Activated CD4-positive, alpha-beta T cell treated with anti-CD3 and anti-CD28 coated beads, Interleukin-2, amount 10 ng/mL, durations not matched to agents 7 days and 5 days (primary cell): Measurements from ENCODE around the gene GPC6. TPM values are rescaled to one million over a fixed set of nuclear protein-coding genes. Genes with fewer than 3 reads are reported as not detected.

ENCODE experiments used
- CTCF ChIA-PET: fragments of 350-600 bp; sonication (Branson Sonifier 250); formaldehyde crosslinking; loops from one replicate; lab custom pipeline; 2021; ENCODE audit warnings: antibody characterized with exemption; lab: Charles Lee
- POLR2A ChIA-PET: fragments of 350-600 bp; sonication (Branson Sonifier 250); formaldehyde crosslinking; loops from one replicate; lab custom pipeline; 2021; ENCODE audit warnings: antibody characterized with exemption; lab: Charles Lee
- DNase-seq: peaks from one replicate; pipeline ENCODE4 v3.0.0-alpha.2; 2020
- H3K27ac Mint-ChIP-seq: one replicate; pipeline ENCODE4 v1.8.0; 2021; ENCODE audit warnings: mild to moderate bottlenecking, moderate library complexity, mixed read lengths
- H3K27me3 Mint-ChIP-seq: one replicate; pipeline ENCODE4 v1.8.0; 2021; ENCODE audit warnings: mixed read lengths
- H3K36me3 Mint-ChIP-seq: one replicate; pipeline ENCODE4 v1.8.0; 2021; ENCODE audit warnings: low read depth, mixed read lengths
- H3K4me1 Mint-ChIP-seq: one replicate; pipeline ENCODE4 v1.8.0; 2021; ENCODE audit warnings: mixed read lengths
- H3K4me3 Mint-ChIP-seq: one replicate; pipeline ENCODE4 v1.8.0; 2021; ENCODE audit warnings: mild to moderate bottlenecking, moderate library complexity, mixed read lengths
- H3K9me3 Mint-ChIP-seq: one replicate; pipeline ENCODE4 v1.8.0; 2021; ENCODE audit warnings: mixed read lengths
- total RNA-seq, 2 experiments: library from RNA; stranded (reverse); gene quantifications; one replicate each; pipeline ENCODE4 v1.2.3, GENCODE V29; 2021

The GPC6 gene
- total RNA-seq, 2 experiments from 2014 or later, result not detected

- ChIA-PET POLR2A (no interaction called here), CTCF (no interaction called here)
- Mint-ChIP-seq H3K27me3 (peaks cover 2% of the 10 kb centered on the region), H3K4me3 (no peak overlapping the region), H3K4me1 (no peaks in the 10 kb centered on the region), H3K9me3 (no peaks in the 10 kb centered on the region), H3K27ac (no peak overlapping the region), H3K36me3 (no peaks in the 10 kb centered on the region)
- no peak for DNase-seq
These were observed 1156.4 kb downstream of the GPC6 start for GRCh38 chr13:94382960-94383359.

GRCh38 chr13:94384231-94384905, 1157.8 kb downstream of the GPC6 start:
- no peaks in the 10 kb centered on the region for H3K4me1 Mint-ChIP-seq
- CTCF ChIA-PET, result no interaction called here
- DNase-seq, result no peak
- H3K4me3 Mint-ChIP-seq, result no peak overlapping the region
- POLR2A ChIA-PET, result no interaction called here
- H3K27me3 Mint-ChIP-seq, result peaks cover 2% of the 10 kb centered on the region
- no peaks in the 10 kb centered on the region for H3K36me3 Mint-ChIP-seq
- H3K9me3 Mint-ChIP-seq, result no peaks in the 10 kb centered on the region
- no peak overlapping the region for H3K27ac Mint-ChIP-seq

GRCh38 chr13:94387047-94387446, 1160.4 kb downstream of the GPC6 start:
- Mint-ChIP-seq H3K36me3 (no peaks in the 10 kb centered on the region), H3K27me3 (no peaks in the 10 kb centered on the region), H3K27ac (no peak overlapping the region), H3K4me3 (no peak overlapping the region), H3K4me1 (no peaks in the 10 kb centered on the region), H3K9me3 (no peaks in the 10 kb centered on the region)
- CTCF ChIA-PET, result no interaction called here
- DNase-seq, result no peak
- POLR2A ChIA-PET, result no interaction called here

- Mint-ChIP-seq H3K36me3 (no peaks in the 10 kb centered on the region), H3K4me1 (no peaks in the 10 kb centered on the region), H3K27me3 (no peaks in the 10 kb centered on the region), H3K27ac (no peak overlapping the region), H3K4me3 (no peak overlapping the region), H3K9me3 (no peaks in the 10 kb centered on the region)
- POLR2A ChIA-PET, result no interaction called here
- no peak for DNase-seq
- CTCF ChIA-PET, result no interaction called here
These were observed 1163.2 kb downstream of the GPC6 start for GRCh38 chr13:94389604-94390351.

GRCh38 chr13:94390881-94391280, 1164.3 kb downstream of the GPC6 start:
- H3K27me3 Mint-ChIP-seq, result no peaks in the 10 kb centered on the region
- ChIA-PET CTCF (no interaction called here), POLR2A (no interaction called here)
- DNase-seq, result no peak
- H3K36me3 Mint-ChIP-seq, result no peaks in the 10 kb centered on the region
- no peak overlapping the region for H3K27ac Mint-ChIP-seq
- H3K4me1 Mint-ChIP-seq, result no peaks in the 10 kb centered on the region
- no peak overlapping the region for H3K4me3 Mint-ChIP-seq
- no peaks in the 10 kb centered on the region for H3K9me3 Mint-ChIP-seq

- Mint-ChIP-seq H3K36me3 (no peaks in the 10 kb centered on the region), H3K9me3 (peaks cover 1% of the 10 kb centered on the region), H3K4me3 (no peak overlapping the region), H3K27me3 (peaks cover 6% of the 10 kb centered on the region), H3K4me1 (no peaks in the 10 kb centered on the region), H3K27ac (no peak overlapping the region)
- ChIA-PET CTCF (no interaction called here), POLR2A (no interaction called here)
- DNase-seq, result no peak
These were observed 1168.1 kb downstream of the GPC6 start for GRCh38 chr13:94394723-94395122.

- CTCF ChIA-PET, result interaction anchor here (1.7 kb wide), 1 partner anchor 11 kb away, joined by 5 read pairs; no protein-coding TSS in a partner anchor
- POLR2A ChIA-PET, result no interaction called here
These were observed 1169.3 kb downstream of the GPC6 start for GRCh38 chr13:94395860-94396259.

GRCh38 chr13:94399812-94400211, 1173.2 kb downstream of the GPC6 start:
- H3K9me3 Mint-ChIP-seq, result peaks cover 2% of the 10 kb centered on the region
- CTCF ChIA-PET, result no interaction called here
- H3K4me1 Mint-ChIP-seq, result no peaks in the 10 kb centered on the region

More at GRCh38 chr13:94395860-94396259, 1169.3 kb downstream of the GPC6 start:
- Mint-ChIP-seq H3K9me3 (peaks cover 2% of the 10 kb centered on the region), H3K27me3 (peaks cover 9% of the 10 kb centered on the region), H3K27ac (no peak overlapping the region), H3K4me3 (no peak overlapping the region), H3K4me1 (no peaks in the 10 kb centered on the region), H3K36me3 (no peaks in the 10 kb centered on the region)
- no peak for DNase-seq

GRCh38 chr13:94400874-94401273, 1174.3 kb downstream of the GPC6 start:
- no peak overlapping the region for H3K4me3 Mint-ChIP-seq
- H3K36me3 Mint-ChIP-seq, result no peaks in the 10 kb centered on the region
- H3K4me1 Mint-ChIP-seq, result no peaks in the 10 kb centered on the region
- no peak overlapping the region for H3K27ac Mint-ChIP-seq
- ChIA-PET CTCF (no interaction called here), POLR2A (no interaction called here)
- no peak for DNase-seq
- H3K27me3 Mint-ChIP-seq, result peaks cover 9% of the 10 kb centered on the region
- peaks cover 2% of the 10 kb centered on the region for H3K9me3 Mint-ChIP-seq

More at GRCh38 chr13:94399812-94400211, 1173.2 kb downstream of the GPC6 start:
- POLR2A ChIA-PET, result no interaction called here
- no peaks in the 10 kb centered on the region for H3K36me3 Mint-ChIP-seq
- DNase-seq, result no peak
- peaks cover 9% of the 10 kb centered on the region for H3K27me3 Mint-ChIP-seq
- no peak overlapping the region for H3K4me3 Mint-ChIP-seq
- no peak overlapping the region for H3K27ac Mint-ChIP-seq

GRCh38 chr13:94408314-94409036, 1181.9 kb downstream of the GPC6 start:
- no peak overlapping the region for H3K4me3 Mint-ChIP-seq
- CTCF ChIA-PET, result interaction anchor here (0.6 kb wide), 1 partner anchor 67 kb away, joined by 4 read pairs; no protein-coding TSS in a partner anchor

GRCh38 chr13:94411747-94412146, 1185.1 kb downstream of the GPC6 start:
- no peak for DNase-seq
- H3K36me3 Mint-ChIP-seq, result no peaks in the 10 kb centered on the region
- H3K4me3 Mint-ChIP-seq, result no peak overlapping the region
- H3K9me3 Mint-ChIP-seq, result peaks cover 5% of the 10 kb centered on the region
- peaks cover 2% of the 10 kb centered on the region for H3K27me3 Mint-ChIP-seq
- no peak overlapping the region for H3K27ac Mint-ChIP-seq
- ChIA-PET CTCF (no interaction called here), POLR2A (no interaction called here)
- no peaks in the 10 kb centered on the region for H3K4me1 Mint-ChIP-seq

More at GRCh38 chr13:94408314-94409036, 1181.9 kb downstream of the GPC6 start:
- Mint-ChIP-seq H3K27ac (no peak overlapping the region), H3K9me3 (peaks cover 4% of the 10 kb centered on the region), H3K27me3 (peaks cover 2% of the 10 kb centered on the region), H3K4me1 (no peaks in the 10 kb centered on the region), H3K36me3 (no peaks in the 10 kb centered on the region)
- no peak for DNase-seq
- POLR2A ChIA-PET, result no interaction called here

GRCh38 chr13:94412870-94413597, 1186.4 kb downstream of the GPC6 start:
- POLR2A ChIA-PET, result no interaction called here
- no peaks in the 10 kb centered on the region for H3K36me3 Mint-ChIP-seq
- no peak overlapping the region for H3K4me3 Mint-ChIP-seq
- peaks cover 14% of the 10 kb centered on the region for H3K9me3 Mint-ChIP-seq
- no peaks in the 10 kb centered on the region for H3K4me1 Mint-ChIP-seq
- H3K27ac Mint-ChIP-seq, result no peak overlapping the region
- CTCF ChIA-PET, result no interaction called here
- peaks cover 2% of the 10 kb centered on the region for H3K27me3 Mint-ChIP-seq
- no peak for DNase-seq
